Smooth muscle cell (in vitro differentiated cells): ENCODE measurements around the gene UBE2E2. TPM values are rescaled to one million over a fixed set of nuclear protein-coding genes. Genes with fewer than 3 reads are reported as not detected.

Experiments used
- DNase-seq: peaks from one replicate; lab custom pipeline; 2025; ENCODE audit not compliant: unreplicated experiment; lab: John Stamatoyannopoulos, UW
- H2AFZ ChIP-seq: fragments of 200-600 bp; sonication (generic); 2 replicates; pipeline ENCODE4 v1.6.0; 2016; ENCODE audit warnings: antibody characterized with exemption, low read depth, mild to moderate bottlenecking
- H3F3A ChIP-seq: fragments of 200-600 bp; sonication (generic); 2 replicates; pipeline ENCODE4 v1.6.0; 2017; ENCODE audit warnings: antibody characterized with exemption, low read depth
- H3K27ac ChIP-seq: fragments of 200-600 bp; sonication (generic); 2 replicates; pipeline ENCODE4 v1.5.1; 2016; ENCODE audit warnings: low read depth, mild to moderate bottlenecking
- H3K27me3 ChIP-seq: fragments of 200-600 bp; sonication (generic); 2 replicates; pipeline ENCODE4 v1.6.1; 2016; ENCODE audit warnings: low read depth, mild to moderate bottlenecking
- H3K36me3 ChIP-seq: fragments of 200-600 bp; sonication (generic); 2 replicates; pipeline ENCODE4 v1.5.1; 2016; ENCODE audit warnings: low read depth
- H3K4me1 ChIP-seq: fragments of 200-600 bp; sonication (generic); 2 replicates; pipeline ENCODE4 v1.5.1; 2016; ENCODE audit warnings: low read depth
- H3K4me2 ChIP-seq: fragments of 200-600 bp; sonication (generic); 2 replicates; pipeline ENCODE4 v1.6.0; 2016; ENCODE audit warnings: mild to moderate bottlenecking
- H3K4me3 ChIP-seq: fragments of 200-600 bp; sonication (generic); 2 replicates; pipeline ENCODE4 v1.5.1; 2016; ENCODE audit warnings: mild to moderate bottlenecking
- H3K79me2 ChIP-seq: fragments of 200-600 bp; sonication (generic); 2 replicates; pipeline ENCODE4 v1.6.0; 2016; ENCODE audit warnings: low read depth, mild to moderate bottlenecking
- H3K9ac ChIP-seq: fragments of 200-600 bp; sonication (generic); 2 replicates; pipeline ENCODE4 v1.6.0; 2016; ENCODE audit warnings: low read depth
- H3K9me3 ChIP-seq: fragments of 200-600 bp; sonication (generic); replicated peaks from 2 replicates; pipeline ENCODE4 v1.5.1; 2016; ENCODE audit warnings: low read depth
- H4K20me1 ChIP-seq: fragments of 200-600 bp; sonication (generic); 2 replicates; pipeline ENCODE4 v1.6.0; 2016; ENCODE audit warnings: low read depth
- WGBS: methylation state at CpG from one replicate; pipeline ENCODE4 v1.1.7; 2016; ENCODE audit warnings: low lambda C conversion rate; 5-methylcytosine and 5-hydroxymethylcytosine counted together
- polyA plus RNA-seq: library from polyadenylated mRNA; unstranded; fragments of >200 nt; fragmentation: Nextera tagmentation; extraction: Ambion mirVana; gene quantifications from 2 replicates; pipeline ENCODE4 v1.2.1, GENCODE V29; 2016
- total RNA-seq: library from RNA; depleted of rRNA; stranded (reverse); fragments of >200 nt; gene quantifications from 2 replicates; pipeline ENCODE4 v1.2.3, GENCODE V29; 2014
- TF ChIP-seq, protein P1 (sequence below): fragments of 200-600 bp; sonication (generic); IDR thresholded peaks from 2 replicates; pipeline ENCODE4 v1.5.1; 2017; ENCODE audit warnings: borderline replicate concordance, mild to moderate bottlenecking, antibody characterized with exemption; ENCODE audit not compliant: insufficient read depth, poor library complexity, severe bottlenecking

Gene UBE2E2
- total and polyA plus RNA-seq, 2 experiments from 2014 or later, result 65.9 to 121 TPM

DNA sequence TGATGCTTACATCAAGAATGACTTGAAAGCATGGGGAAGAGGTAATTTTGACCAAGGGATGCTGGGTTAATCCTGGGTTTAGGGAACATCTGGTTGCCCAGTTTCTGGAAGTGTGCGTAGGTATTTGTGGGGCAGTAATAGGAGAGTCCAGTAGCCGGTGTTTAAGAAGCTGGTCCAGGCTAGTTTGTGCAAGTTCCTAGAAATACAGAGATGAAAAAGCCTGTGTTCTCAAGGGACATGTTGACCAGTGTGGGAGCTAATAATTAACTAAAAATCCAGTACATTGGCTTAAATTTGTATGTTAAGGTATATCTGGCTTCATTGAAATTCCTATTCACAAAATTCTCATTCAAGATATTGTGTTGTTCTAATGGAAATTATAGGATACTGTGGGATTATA is 51.2 kb downstream of the UBE2E2 start:
- peaks cover 81% of the 10 kb centered on the region for H3K79me2 ChIP-seq
- TF ChIP-seq, protein P1, sequence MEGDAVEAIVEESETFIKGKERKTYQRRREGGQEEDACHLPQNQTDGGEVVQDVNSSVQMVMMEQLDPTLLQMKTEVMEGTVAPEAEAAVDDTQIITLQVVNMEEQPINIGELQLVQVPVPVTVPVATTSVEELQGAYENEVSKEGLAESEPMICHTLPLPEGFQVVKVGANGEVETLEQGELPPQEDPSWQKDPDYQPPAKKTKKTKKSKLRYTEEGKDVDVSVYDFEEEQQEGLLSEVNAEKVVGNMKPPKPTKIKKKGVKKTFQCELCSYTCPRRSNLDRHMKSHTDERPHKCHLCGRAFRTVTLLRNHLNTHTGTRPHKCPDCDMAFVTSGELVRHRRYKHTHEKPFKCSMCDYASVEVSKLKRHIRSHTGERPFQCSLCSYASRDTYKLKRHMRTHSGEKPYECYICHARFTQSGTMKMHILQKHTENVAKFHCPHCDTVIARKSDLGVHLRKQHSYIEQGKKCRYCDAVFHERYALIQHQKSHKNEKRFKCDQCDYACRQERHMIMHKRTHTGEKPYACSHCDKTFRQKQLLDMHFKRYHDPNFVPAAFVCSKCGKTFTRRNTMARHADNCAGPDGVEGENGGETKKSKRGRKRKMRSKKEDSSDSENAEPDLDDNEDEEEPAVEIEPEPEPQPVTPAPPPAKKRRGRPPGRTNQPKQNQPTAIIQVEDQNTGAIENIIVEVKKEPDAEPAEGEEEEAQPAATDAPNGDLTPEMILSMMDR, result no peak
- peaks cover 90% of the 10 kb centered on the region for H4K20me1 ChIP-seq
- H3K9me3 ChIP-seq, result no peaks in the 10 kb centered on the region
- no peaks in the 10 kb centered on the region for H3K36me3 ChIP-seq
- no peak for DNase-seq
- H2AFZ ChIP-seq, result no peak overlapping the region
- no peaks in the 10 kb centered on the region for H3K4me1 ChIP-seq
- H3K27me3 ChIP-seq, result no peaks in the 10 kb centered on the region
- no peak overlapping the region for H3K4me2 ChIP-seq
- H3F3A ChIP-seq, result no peaks in the 10 kb centered on the region
- WGBS, result 96% methylated on average over 2 of the region's 2 CpGs
- H3K9ac ChIP-seq, result no peak overlapping the region
- H3K27ac ChIP-seq, result no peak overlapping the region
- H3K4me3 ChIP-seq, result no peak overlapping the region

DNA sequence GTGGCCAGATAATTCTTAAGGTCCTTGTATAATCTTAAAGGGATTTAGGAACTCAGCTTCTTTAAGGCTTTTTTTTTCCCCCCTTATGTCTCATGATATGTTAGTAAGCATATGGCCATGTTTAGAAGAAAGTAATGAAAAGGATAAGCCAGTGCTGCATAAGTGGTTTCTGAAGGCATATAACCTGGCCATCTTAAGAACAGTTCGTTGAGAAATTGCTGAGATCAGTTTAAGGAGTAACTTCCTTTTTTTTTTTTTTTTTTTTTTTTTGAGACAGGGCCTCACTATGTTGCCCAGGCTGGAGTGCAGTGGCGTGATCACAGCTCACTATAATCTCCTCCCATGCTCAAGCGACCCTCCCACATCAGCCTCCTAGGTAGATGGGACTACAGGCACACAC is 51.7 kb downstream of the UBE2E2 start:
- no peak for DNase-seq
- Histone ChIP-seq H3F3A (no peaks in the 10 kb centered on the region), H3K9me3 (no peaks in the 10 kb centered on the region), H3K27me3 (no peaks in the 10 kb centered on the region), H3K36me3 (no peaks in the 10 kb centered on the region), H3K27ac (no peak overlapping the region), H3K4me1 (no peaks in the 10 kb centered on the region), H3K4me2 (no peak overlapping the region), H2AFZ (no peak overlapping the region), H3K79me2 (peaks cover 84% of the 10 kb centered on the region), H4K20me1 (peaks cover 90% of the 10 kb centered on the region), H3K4me3 (no peak overlapping the region), H3K9ac (no peak overlapping the region)
- TF ChIP-seq, protein P1, result no peak
- 88% methylated on average over 3 of the region's 3 CpGs for whole genome bisulfite sequencing

DNA sequence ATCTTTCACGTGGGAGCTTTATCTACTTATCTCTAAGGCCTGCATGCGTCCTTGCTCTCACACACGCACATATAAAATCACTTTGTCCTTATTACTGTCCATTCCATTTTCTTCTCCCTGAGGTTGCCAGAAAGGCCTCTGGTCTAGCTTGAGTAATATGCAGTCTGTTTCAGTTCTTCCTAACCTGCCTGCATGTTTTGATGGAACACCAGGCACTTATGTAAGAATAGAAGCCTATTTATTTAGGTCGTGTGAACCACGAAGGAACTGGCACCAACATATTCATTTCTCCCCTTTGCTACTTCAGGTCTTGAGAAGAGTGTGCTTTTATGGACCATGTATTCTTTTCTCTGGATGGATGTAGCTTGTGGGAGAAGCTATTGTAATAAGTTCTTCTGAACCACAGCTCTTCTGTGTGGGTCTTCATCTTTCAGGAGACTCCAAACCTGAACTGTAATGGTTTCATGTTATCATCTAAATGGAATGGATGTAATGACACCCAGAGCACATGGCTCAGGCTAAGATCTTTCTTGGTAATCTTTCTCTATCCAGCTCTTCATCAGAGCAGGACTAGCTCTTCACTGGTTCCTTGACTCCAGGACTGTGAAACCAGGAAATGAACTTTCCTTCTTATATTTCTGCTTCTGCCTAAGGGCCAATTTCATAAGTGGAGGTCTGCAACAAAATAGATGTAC is 53.8 kb downstream of the UBE2E2 start:
- no peaks in the 10 kb centered on the region for H3K27me3 ChIP-seq
- peaks cover 83% of the 10 kb centered on the region for H4K20me1 ChIP-seq
- no peaks in the 10 kb centered on the region for H3K9me3 ChIP-seq
- peaks cover 74% of the 10 kb centered on the region for H3K79me2 ChIP-seq
- H3K4me1 ChIP-seq, result no peaks in the 10 kb centered on the region
- no peak overlapping the region for H3K27ac ChIP-seq
- no peak overlapping the region for H3K9ac ChIP-seq
- no peaks in the 10 kb centered on the region for H3K36me3 ChIP-seq
- H3F3A ChIP-seq, result no peaks in the 10 kb centered on the region
- H3K4me2 ChIP-seq, result no peak overlapping the region
- DNase-seq, result no peak
- no peak overlapping the region for H3K4me3 ChIP-seq
- 92% methylated on average over 5 of the region's 5 CpGs for WGBS
- H2AFZ ChIP-seq, result no peak overlapping the region
- TF ChIP-seq, protein P1, result no peak

DNA sequence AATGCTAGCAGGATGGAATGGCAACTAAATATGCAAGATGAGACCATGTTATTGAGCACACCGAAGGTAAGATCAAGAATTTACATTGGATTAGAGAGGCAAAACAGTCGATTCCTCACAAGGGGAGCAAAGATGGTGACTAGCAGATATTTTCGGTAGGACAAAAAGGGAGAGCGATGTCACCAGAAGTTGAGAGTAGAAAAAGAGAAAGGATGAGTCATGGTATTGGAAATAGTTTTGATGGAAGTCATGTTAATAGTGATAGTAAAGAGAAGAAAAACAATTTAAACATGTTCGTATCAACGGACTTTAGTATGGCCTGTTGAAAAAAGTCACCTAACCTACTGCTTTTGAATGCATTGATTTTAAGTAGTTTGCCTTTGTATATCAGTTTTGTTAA is 55.0 kb downstream of the UBE2E2 start:
- H3K27me3 ChIP-seq, result no peaks in the 10 kb centered on the region
- peaks cover 72% of the 10 kb centered on the region for H3K79me2 ChIP-seq
- no peaks in the 10 kb centered on the region for H3F3A ChIP-seq
- no peak for DNase-seq
- H4K20me1 ChIP-seq, result peaks cover 75% of the 10 kb centered on the region
- TF ChIP-seq, protein P1, result no peak
- H3K36me3 ChIP-seq, result no peaks in the 10 kb centered on the region
- no peaks in the 10 kb centered on the region for H3K4me1 ChIP-seq
- H3K4me2 ChIP-seq, result no peak overlapping the region
- H2AFZ ChIP-seq, result no peak overlapping the region
- H3K9ac ChIP-seq, result no peak overlapping the region
- whole genome bisulfite sequencing, result 97% methylated on average over 6 of the region's 6 CpGs
- no peak overlapping the region for H3K4me3 ChIP-seq
- no peak overlapping the region for H3K27ac ChIP-seq
- no peaks in the 10 kb centered on the region for H3K9me3 ChIP-seq
